Fibroblast of the aortic adventitia (primary cell): ENCODE data around the gene PLXNA2. TPM values are rescaled to one million over a fixed set of nuclear protein-coding genes. Genes with fewer than 3 reads are reported as not detected.

Experiments used
- DNase-seq: peaks from one replicate; pipeline ENCODE4 v3.0.0-alpha.2; 2010; ENCODE audit warnings: low read depth
- H3K4me3 ChIP-seq: 2 replicates; pipeline ENCODE4 v1.5.1; 2011; ENCODE audit warnings: low read depth, mild to moderate bottlenecking, control low read depth, low read length, moderate library complexity
- total RNA-seq: library from RNA; depleted of rRNA; stranded (reverse); fragments of >200 nt; gene quantifications from 2 replicates; pipeline ENCODE4 v1.2.3, GENCODE V29; 2012; ENCODE audit warnings: low replicate concordance
- TF ChIP-seq, protein P1 (sequence below): IDR thresholded peaks from 2 replicates; pipeline ENCODE4 v1.5.1; 2011; ENCODE audit warnings: mild to moderate bottlenecking, low read length, control low read depth, inconsistent platforms; ENCODE audit not compliant: insufficient read depth

The PLXNA2 gene
- total RNA-seq, 1 donor, result 8.0 TPM

DNA sequence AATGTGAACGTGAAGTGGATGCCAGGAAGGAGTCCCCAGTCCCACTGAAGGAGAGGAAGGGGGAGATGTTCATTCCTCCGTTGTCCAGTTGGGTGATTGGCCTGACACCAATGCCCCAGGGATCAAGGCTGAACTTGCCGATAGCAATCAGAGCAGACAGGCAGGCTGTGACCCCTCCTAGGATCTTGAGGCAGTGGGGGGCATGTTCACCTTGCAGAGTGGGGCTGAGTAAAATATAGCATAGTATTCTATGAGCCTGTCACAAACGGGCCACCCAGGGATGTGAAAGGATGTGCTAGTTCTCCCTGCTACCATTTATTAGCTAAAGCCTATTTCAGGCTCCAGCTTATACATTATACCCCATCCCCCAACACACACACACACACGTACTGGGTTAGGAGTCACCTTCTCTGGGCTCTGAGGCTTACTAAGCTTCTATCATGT, 252.6 kb downstream of the PLXNA2 start:
- DNase-seq, result no peak
- no peak overlapping the region for H3K4me3 ChIP-seq
- TF ChIP-seq, protein P1, sequence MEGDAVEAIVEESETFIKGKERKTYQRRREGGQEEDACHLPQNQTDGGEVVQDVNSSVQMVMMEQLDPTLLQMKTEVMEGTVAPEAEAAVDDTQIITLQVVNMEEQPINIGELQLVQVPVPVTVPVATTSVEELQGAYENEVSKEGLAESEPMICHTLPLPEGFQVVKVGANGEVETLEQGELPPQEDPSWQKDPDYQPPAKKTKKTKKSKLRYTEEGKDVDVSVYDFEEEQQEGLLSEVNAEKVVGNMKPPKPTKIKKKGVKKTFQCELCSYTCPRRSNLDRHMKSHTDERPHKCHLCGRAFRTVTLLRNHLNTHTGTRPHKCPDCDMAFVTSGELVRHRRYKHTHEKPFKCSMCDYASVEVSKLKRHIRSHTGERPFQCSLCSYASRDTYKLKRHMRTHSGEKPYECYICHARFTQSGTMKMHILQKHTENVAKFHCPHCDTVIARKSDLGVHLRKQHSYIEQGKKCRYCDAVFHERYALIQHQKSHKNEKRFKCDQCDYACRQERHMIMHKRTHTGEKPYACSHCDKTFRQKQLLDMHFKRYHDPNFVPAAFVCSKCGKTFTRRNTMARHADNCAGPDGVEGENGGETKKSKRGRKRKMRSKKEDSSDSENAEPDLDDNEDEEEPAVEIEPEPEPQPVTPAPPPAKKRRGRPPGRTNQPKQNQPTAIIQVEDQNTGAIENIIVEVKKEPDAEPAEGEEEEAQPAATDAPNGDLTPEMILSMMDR, result no peak

GRCh38 chr1:207990876-207991582, 253.2 kb downstream of the PLXNA2 start:
- TF ChIP-seq, protein P1, result no peak
- no peak for DNase-seq
- no peak overlapping the region for H3K4me3 ChIP-seq

DNA sequence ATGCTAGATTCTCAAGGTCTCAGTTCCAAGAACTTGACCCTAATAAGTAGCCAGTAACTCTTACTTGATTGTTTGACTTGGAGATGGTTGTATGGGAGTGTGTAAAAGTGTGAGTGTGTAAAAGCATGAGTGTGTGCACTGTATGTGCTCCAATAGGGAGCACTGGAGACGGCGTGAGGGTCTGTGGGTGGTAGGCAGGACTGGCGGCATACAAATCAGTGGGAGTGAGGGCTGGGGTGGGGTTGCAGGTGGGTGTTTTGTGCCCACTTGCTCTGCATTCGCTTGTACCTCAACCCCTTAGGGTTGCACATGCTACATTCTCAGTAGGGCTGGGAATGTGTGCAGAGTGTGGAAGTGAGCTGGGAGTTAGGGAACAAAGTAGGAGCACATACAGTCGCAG, 253.7 kb downstream of the PLXNA2 start:
- H3K4me3 ChIP-seq, result no peak overlapping the region
- no peak for DNase-seq
- TF ChIP-seq, protein P1, result no peak

GRCh38 chr1:207988326-207989165, 255.6 kb downstream of the PLXNA2 start:
- TF ChIP-seq, protein P1, result no peak
- H3K4me3 ChIP-seq, result no peak overlapping the region
- DNase-seq, result no peak

DNA sequence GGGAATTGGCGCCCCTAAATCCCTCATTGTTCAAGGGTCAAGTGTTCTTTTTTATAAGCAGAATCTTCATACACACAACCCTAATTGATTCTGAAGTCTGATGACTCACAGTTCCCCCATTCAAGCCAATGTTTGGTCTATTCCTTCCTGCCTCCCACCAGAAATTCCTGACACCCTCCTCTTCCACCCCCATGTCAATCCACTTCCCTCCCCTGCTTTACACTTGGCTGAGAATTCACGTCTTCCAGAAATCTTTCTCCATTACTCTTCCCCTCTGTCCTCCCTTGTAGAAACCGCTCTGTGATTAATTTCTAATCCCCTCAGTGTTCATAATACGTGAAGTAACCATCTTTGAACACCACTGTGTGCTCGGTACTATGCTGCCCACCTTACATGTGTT, 257.0 kb downstream of the PLXNA2 start:
- H3K4me3 ChIP-seq, result no peak overlapping the region
- no peak for DNase-seq
- TF ChIP-seq, protein P1, result no peak

- DNase-seq, result no peak
- TF ChIP-seq, protein P1, result no peak
- no peak overlapping the region for H3K4me3 ChIP-seq
These were observed 258.2 kb downstream of the PLXNA2 start for GRCh38 chr1:207985996-207986395.
